ENCODE results near the gene GNB5.
A peak's percentile ranks its signal among the peaks of the same experiment; 100 is the strongest.
"Not testable (repeated sequence)": the region's sequence is repeated elsewhere in the genome, so short reads cannot be mapped to it uniquely, and the experiment has no call there.

GNB5 gene

GRCh38 chr15:52206446-52206845, 15.3 kb upstream of the GNB5 start:
- DNase-seq: no peak

DNA sequence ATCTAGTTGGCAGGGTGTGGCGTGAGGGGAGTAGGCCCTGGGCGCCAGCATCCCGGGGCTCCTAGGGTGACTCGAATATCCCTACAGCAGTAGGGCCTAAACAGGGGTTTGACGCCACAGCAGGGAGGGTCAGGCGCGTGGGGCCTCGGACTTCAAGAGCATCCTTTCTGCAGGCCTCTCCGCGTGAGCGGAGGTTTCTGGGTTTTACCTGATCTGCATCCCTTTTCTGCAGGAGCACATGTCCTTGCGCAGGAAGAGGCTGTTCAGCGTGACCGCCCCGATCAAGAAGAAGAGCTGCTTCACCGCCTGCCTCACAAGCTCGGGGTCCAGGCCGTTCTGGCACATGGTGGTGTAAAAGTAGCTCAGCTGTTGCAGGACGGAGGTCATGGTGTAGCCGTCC, 13.5 kb upstream of the GNB5 start:
- DNase-seq: no peak

GRCh38 chr15:52200831-52201365, 9.7 kb upstream of the GNB5 start:
- DNase-seq: no peak

DNA sequence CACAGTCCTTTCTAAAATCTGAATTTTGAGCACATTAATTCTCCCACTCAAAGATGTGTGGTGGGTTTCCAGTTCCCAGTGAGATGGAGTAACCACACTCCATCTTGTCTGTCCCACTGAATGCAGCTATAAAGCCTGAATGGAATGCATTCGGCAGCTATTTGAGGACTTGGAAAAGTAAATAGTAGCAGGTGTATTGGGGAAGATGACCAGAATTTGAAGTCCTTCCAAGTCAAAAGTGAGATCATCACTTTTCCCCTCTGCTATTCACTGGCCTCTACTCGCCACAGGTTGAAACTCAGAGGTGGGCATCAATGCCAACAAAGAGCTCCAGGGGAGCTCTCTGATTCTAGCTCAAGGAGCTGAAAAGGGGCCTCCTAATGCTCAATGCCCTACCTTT, 8.1 kb upstream of the GNB5 start:
- no peak for DNase-seq

DNA sequence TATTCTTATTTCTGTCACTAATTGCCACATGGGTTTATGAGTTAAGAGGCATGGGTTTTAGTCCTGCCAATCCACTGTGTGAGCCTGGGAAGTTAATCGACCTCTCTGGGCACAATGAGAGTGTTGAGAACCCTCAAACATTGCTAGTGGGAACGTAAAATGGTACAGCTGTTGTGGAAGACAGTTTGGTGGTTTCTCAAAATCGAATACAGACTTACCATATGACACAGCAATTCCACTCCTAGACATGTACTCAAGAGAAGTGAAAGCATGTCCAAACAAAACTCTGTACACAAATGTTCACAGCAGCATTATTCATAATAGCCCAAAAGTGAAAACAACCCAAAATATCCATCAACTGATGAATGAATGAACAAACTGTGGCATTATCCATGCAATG, 5.7 kb upstream of the GNB5 start:
- DNase-seq: no peak

DNA sequence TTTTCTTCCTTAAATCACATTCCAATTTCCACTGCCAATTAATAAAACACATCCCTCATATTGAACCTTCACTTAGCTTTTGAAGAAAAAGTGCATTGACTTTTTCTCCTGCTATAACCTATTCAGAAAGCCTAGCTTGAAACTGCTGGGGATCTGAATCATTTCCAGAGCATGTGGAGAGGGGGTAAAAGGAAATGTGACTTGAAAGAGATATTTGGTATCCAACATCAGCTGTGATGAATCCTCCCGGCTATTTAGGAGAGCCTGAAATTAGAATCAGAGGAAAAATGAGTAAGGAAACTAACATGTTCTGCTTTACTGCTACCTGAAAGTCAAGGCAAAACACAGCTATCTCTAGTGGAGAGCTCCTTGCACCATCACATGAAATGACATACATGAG, 2.6 kb upstream of the GNB5 start:
- no peak for DNase-seq

DNA sequence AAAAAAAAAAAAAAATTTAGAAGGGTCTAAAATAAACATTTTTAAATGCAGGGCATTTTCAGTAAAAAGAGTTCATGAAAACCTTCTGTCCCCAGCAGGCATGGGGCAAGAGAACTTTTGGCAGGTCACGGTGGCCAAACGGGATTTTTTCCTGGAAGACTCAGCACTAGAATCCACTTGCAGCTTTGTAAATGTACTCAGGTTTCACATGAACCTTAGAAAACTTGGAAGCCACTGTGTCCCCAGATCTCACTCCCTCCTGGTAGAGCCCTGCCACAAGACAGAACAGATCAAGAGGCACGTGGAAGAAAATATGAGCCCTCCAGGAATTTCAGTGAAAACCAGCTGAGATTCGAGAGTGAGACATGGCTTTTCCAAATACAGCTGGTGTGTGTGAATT, 2.1 kb upstream of the GNB5 start:
- DNase-seq: no peak

DNA sequence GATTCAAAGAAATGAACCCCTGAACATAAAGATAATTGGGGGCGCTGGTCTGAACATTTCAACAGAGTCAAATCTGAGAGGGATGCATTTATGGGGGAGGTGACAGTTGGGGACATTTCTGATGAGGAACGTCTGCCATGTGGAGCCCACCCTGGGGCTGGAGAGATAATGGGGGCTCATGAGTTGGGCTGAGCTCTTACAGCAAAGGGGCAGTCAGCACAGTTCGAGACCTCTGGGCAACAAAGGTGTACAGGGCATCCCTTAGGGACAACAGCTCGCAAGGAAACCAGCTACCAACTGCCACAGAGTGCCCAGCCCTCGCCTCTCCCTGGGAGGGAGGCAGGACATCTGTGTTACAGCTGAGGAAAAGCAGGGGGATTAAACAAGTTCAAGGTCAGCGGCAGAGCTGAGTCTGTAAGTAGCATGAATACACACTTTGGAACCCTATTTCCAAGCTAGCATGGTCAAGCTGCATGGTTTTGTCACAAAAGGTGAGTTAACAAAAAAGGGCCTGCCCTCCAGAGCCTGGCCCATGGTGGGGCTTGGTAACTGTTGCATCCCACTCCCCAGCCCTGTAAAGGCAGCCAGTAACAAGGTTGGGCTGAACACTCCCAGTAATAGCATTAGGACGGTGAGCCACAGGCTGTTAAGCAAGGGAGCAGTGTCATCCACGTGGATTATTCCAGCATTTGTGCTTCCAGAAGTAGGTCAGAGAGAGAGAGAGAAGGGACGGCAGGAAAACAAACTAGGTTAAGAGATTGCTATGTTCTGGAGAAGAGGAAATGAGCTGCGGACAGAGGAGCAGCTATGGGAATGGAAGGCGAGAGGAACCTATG, 4.3 kb downstream of the GNB5 start:
- DNase-seq: no peak

DNA sequence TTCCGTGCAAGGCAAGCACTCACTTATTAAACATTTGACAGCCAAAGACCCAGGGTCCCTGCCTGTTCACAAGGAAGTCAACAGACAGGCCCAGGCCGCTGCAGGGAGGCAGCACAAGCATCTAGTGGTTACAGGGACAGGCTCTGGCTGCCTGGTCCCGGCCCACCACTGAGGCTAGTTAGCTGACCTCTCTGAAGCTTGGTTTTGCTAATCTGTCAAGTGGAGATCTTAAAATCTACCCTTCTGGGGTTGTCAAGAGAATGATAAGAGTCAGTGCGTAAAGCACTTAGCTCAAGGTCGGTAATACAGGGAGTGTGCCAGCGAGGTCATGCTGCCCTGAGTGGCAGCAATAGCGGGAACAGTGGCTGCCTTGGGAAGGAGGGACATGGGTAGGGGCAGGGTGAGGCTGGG, 6.0 kb downstream of the GNB5 start:
- DNase-seq: no peak

DNA sequence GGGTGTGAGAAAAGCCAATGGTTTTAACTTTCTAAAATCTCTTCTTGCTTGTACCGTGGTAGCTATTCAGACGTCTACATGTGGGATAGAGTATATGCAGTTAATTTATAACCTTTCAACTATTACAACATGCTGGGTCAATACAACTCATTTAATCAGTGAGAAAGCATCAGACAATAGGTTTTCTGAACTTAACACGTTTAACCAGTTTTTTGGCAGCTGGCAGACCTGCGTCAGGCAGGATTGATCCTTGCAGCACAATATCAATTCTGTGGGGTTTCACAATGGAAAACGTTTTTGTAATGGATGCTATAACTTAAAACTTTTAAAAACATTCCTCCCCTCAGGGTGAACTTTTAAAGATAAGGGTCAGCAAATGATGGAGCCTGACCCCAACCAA, 6.5 kb downstream of the GNB5 start:
- DNase-seq: no peak

DNA sequence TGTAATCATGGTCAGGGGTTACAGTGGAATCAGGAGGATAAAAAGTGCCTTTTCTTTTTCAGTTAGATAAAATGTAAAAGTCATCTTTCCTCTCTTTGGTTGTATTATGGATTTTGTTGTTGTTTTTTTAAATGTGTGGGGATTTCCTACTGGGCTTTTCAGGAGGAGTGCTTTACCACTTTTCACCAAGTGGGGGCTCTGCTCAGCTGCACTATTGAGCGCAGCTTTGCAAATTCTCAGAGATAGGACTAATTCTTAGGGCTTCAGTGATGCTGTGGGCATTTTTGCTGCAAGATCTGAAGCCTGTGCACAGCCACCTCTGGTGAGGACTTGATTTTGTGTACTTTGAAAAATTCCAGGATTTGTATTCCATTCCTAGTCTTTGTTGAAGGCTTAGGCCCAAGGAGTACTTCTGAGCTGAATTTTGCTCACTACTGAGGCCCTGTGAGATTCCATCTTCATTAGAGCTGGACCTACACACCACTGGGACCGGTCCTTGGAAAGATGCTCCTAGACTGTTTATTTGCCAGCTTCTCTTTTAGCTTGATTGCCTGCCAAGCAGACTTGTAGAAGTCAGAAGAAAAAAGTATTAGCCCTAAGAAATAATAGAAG, 7.5 kb downstream of the GNB5 start:
- no peak for DNase-seq

DNA sequence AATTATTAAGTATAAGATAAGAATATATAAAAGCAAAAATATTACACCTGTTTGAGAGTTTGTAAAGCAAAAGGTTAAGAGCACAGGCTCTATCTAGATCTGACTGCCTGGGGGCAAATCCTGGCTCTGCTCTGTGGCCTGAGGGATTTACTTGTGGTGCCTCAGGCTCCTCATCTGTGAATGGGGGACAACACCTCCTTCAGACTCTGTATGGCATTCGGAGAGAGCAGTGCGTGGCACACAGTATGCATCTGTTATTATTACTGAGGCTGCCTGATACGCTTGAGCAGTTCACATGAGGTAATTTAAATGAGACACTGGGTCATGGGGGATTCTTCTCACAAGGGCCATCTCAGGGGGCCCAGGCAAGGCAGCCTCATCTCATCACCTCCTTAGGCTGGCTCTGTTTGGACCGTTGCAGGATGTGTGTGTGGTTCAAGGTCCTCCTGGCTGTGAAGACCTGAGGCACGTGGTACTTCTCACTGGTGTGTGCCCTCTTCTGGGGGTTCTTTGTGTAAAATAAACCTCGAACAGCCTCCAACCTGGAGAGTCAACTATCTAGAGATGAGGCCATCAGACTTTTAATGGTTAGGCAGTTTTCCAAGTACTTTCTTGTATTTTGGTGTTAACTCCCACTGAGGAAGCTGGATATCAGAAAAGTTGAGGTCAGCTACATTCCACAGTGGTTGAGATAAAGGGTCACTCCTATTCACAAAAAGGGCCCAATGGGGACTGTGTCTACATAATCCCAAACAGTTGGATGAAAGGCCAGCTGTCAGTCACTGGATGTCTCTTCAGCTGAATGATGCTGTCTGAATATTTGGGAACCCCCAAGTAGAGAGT, 9.0 kb downstream of the GNB5 start:
- no peak for DNase-seq

GRCh38 chr15:52180851-52181450, 10.2 kb downstream of the GNB5 start:
- no peak for DNase-seq

GRCh38 chr15:52180196-52180835, 10.9 kb downstream of the GNB5 start:
- DNase-seq: no peak

GRCh38 chr15:52179278-52180195, 11.7 kb downstream of the GNB5 start:
- peak; percentile 89 for DNase-seq

DNA sequence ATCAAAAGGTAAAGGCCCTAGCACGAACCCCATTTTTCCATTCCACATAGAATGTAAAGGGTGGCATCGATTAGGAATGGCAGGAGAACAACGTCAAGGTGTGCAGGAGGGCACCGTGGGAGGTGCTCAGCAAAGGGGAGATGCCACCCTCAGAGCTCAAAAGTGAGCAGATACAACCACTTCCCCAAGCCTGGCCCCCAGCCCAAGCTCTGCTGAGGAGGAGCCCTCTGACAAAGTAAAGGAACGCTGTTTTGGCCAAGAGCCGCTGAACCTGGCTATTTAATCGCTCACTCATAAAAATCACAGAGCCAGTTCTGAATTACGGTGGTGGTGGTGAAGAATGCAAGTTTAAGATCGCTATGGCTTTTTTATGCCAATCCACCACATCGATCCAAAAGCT, 12.4 kb downstream of the GNB5 start:
- peak; percentile 38 for DNase-seq

GRCh38 chr15:52172869-52173268, 18.3 kb downstream of the GNB5 start:
- no peak for DNase-seq

- DNase-seq: no peak
Measured at GRCh38 chr15:52171807-52172206, 19.4 kb downstream of the GNB5 start.

- no peak for DNase-seq
Measured at GRCh38 chr15:52171386-52171785, 19.8 kb downstream of the GNB5 start.

DNA sequence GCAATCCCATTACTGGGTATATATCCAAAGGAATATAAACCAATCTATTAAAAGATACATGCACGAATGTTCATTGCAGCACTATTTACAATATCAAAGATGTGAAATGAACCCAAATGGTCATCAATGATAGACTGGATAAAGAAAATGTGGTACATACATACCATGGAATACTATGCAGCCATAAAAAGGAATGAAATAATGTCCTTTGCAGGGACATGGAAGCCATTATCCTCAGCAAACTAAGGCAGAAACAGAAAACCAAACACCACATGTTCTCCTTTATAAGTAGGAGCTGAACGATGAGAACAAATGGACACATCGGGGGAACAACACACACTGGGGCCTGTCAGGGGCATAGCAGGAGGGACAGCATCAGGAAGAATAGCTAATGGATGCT, 21.0 kb downstream of the GNB5 start:
- DNase-seq: not testable (repeated sequence)

GRCh38 chr15:52165494-52166131, 25.6 kb downstream of the GNB5 start:
- DNase-seq: not testable (repeated sequence)

Measured in right hindlimb (tissue), 1 donor.